Panc1 (cell line): ENCODE results near the gene SERINC3. TPM values are rescaled to one million over a fixed set of nuclear protein-coding genes. Genes with fewer than 3 reads are reported as not detected.

Experiments
- ATAC-seq: fragments of 200-7000 bp; cut with Tn5 transposase; 2 replicates; pipeline ENCODE4 v1.9.1; 2020; ENCODE audit warnings: mild to moderate bottlenecking, moderate library complexity
- BruUV-seq: library from RNA; stranded (reverse); fragments of 400-500 nt; replicated peaks from 2 replicates; lab custom pipeline; 2021; lab: Mats Ljungman, UMichigan
- CTCF ChIA-PET: fragments of 300-600 bp; sonication (Branson Sonifier 250); formaldehyde crosslinking; loops from one replicate; lab custom pipeline; 2022; ENCODE audit warnings: antibody characterized with exemption; lab: Charles Lee
- POLR2A ChIA-PET: fragments of 300-600 bp; sonication (Branson Sonifier 250); formaldehyde crosslinking; loops from one replicate; lab custom pipeline; 2022; ENCODE audit warnings: antibody characterized with exemption; lab: Charles Lee
- DNase-seq: peaks from one replicate; pipeline ENCODE4 v3.0.0-alpha.2; 2010; ENCODE audit warnings: low read depth, low spot score
- H3K27ac ChIP-seq: 2 replicates; pipeline ENCODE4 v1.5.1; 2011; ENCODE audit warnings: mild to moderate bottlenecking, low read length, inconsistent platforms
- H3K27me3 ChIP-seq: fragments of 200-500 bp; sonication (Bioruptor generic); 2 replicates; pipeline ENCODE4 v1.6.0; 2014; ENCODE audit warnings: low read length, inconsistent platforms; ENCODE audit not compliant: control insufficient read depth, insufficient read depth
- H3K36me3 ChIP-seq: fragments of 200-500 bp; sonication (Bioruptor generic); 2 replicates; pipeline ENCODE4 v1.5.1; 2014; ENCODE audit warnings: inconsistent platforms, mild to moderate bottlenecking, low read length, moderate library complexity; ENCODE audit not compliant: control insufficient read depth, insufficient read depth
- H3K4me1 ChIP-seq: 2 replicates; pipeline ENCODE4 v1.5.1; 2011; ENCODE audit warnings: inconsistent platforms, mild to moderate bottlenecking, low read length, moderate library complexity; ENCODE audit not compliant: control insufficient read depth, insufficient read depth
- H3K4me3 ChIP-seq, 2 experiments: 2 replicates each; pipeline ENCODE4 v1.5.1; 2011 to 2012; ENCODE audit warnings: low read depth in 2 of 2, low read length in 2 of 2, mild to moderate bottlenecking in 2 of 2, inconsistent platforms in 1 of 2, moderate library complexity in 1 of 2
- H3K9me3 ChIP-seq: fragments of 200-500 bp; sonication (Bioruptor generic); 2 replicates; pipeline ENCODE4 v1.5.1; 2014; ENCODE audit warnings: low read depth, mild to moderate bottlenecking, inconsistent platforms, low read length, moderate library complexity; ENCODE audit not compliant: control insufficient read depth, insufficient read depth
- CTCF ChIP-seq: fragments of 450-650 bp; IDR thresholded peaks from 2 replicates; pipeline ENCODE4 v1.5.1; 2017; ENCODE audit warnings: mild to moderate bottlenecking
- POLR2AphosphoS5 ChIP-seq: IDR thresholded peaks from 2 replicates; pipeline ENCODE4 v1.6.1; 2012; ENCODE audit warnings: mild to moderate bottlenecking, low read depth, low read length, moderate library complexity
- REST ChIP-seq, 2 experiments: IDR thresholded peaks; 2 replicates each; pipeline ENCODE4 v1.6.1; 2011 to 2012; ENCODE audit warnings: low read depth in 2 of 2, control low read depth in 1 of 2, low read length in 1 of 2, mild to moderate bottlenecking in 1 of 2, moderate library complexity in 1 of 2; ENCODE audit not compliant: insufficient read depth in 1 of 2
- SIN3A ChIP-seq: IDR thresholded peaks from 2 replicates; pipeline ENCODE4 v1.6.1; 2012; ENCODE audit warnings: low read depth, mild to moderate bottlenecking, low read length, moderate library complexity, borderline replicate concordance; ENCODE audit not compliant: insufficient read depth
- TCF7L2 ChIP-seq: IDR thresholded peaks from 2 replicates; pipeline ENCODE4 v1.6.1; 2011; ENCODE audit warnings: mild to moderate bottlenecking, low read depth, low read length, inconsistent platforms
- in situ Hi-C: cut with HindIII; loops from 2 replicates; pipeline ENCODE4 v1.10.0; 2016; ENCODE audit warnings: low sequenced_read_pairs, low pct_unique_long_range_greater_than_20kb
- intact Hi-C: fragments of 100-400 bp; cut with micrococcal nuclease; formaldehyde crosslinking; loops from one replicate; pipeline ENCODE4 v1.10.0; 2022; ENCODE audit not compliant: unreplicated experiment
- total RNA-seq: library from RNA; stranded (reverse); gene quantifications from one replicate; pipeline ENCODE4 v1.2.1, GENCODE V29; 2021; ENCODE audit not compliant: unreplicated experiment

The SERINC3 gene
- total RNA-seq, 1 experiment from 2014 or later: 76.4 TPM

GRCh38 chr20:44485830-44486198 is 36.1 kb downstream of the SERINC3 start:
- DNase-seq: no peak
- ChIA-PET POLR2A (interaction anchor here (0.6 kb wide), 1 partner anchor 10 kb away, joined by 3 read pairs; no protein-coding TSS in a partner anchor), CTCF (no interaction called here)
- no peaks in the 10 kb centered on the region for H3K9me3 ChIP-seq
- no peaks in the 10 kb centered on the region for H3K27me3 ChIP-seq
- no peaks in the 10 kb centered on the region for H3K4me1 ChIP-seq
- TF ChIP-seq REST (IDR thresholded peaks at IDR 0.05; ENCODE audit: insufficient read depth in 1 of 2, low read depth in 2 of 2, low read length in 1 of 2) (no peak), POLR2AphosphoS5 (no peak), SIN3A (no peak), CTCF (no peak), TCF7L2 (no peak)
- no peak overlapping the region for H3K27ac ChIP-seq
- H3K36me3 ChIP-seq: peaks cover 11% of the 10 kb centered on the region; the same call in 1 of the 2 replicates
- H3K4me3 ChIP-seq: no peak overlapping the region
- no TSS peak for BruUV-seq
- in situ Hi-C loops (no loop called here), intact Hi-C loops (no loop called here)
- ATAC-seq: no peak

GRCh38 chr20:44485078-44485829 is 36.6 kb downstream of the SERINC3 start:
- no peaks in the 10 kb centered on the region for H3K4me1 ChIP-seq
- H3K36me3 ChIP-seq: peaks cover 11% of the 10 kb centered on the region; the same call in 1 of the 2 replicates
- POLR2A ChIA-PET: interaction anchor here (0.6 kb wide), 1 partner anchor 10 kb away, joined by 3 read pairs; no protein-coding TSS in a partner anchor

More at GRCh38 chr20:44485078-44485829, 36.6 kb downstream of the SERINC3 start:
- BruUV-seq: no TSS peak
- DNase-seq: no peak
- Histone ChIP-seq H3K4me3 (no peak overlapping the region), H3K27ac (no peak overlapping the region), H3K27me3 (no peaks in the 10 kb centered on the region), H3K9me3 (no peaks in the 10 kb centered on the region)
- intact Hi-C loops: no loop called here
- ATAC-seq: 0 out of 2 replicates have a peak, but pooled peaks have one; percentile 42
- in situ Hi-C loops: no loop called here
- no peak for TF ChIP-seq POLR2AphosphoS5
- TF ChIP-seq CTCF: no peak
- no peak for TF ChIP-seq SIN3A
- TF ChIP-seq TCF7L2: no peak
- TF ChIP-seq REST (IDR thresholded peaks at IDR 0.05; ENCODE audit: insufficient read depth in 1 of 2, low read depth in 2 of 2, low read length in 1 of 2): no peak
- CTCF ChIA-PET: no interaction called here
